DMS153 treated with DMSO at 0.1 percent for 48 hours (cell line): ENCODE data around the gene NR6A1.
"Not testable (repeated sequence)": the region's sequence is repeated elsewhere in the genome, so short reads cannot be mapped to it uniquely, and the experiment has no call there.

Experiments
- DNase-seq: peaks from one replicate; lab custom pipeline; 2025; ENCODE audit not compliant: unreplicated experiment; lab: John Stamatoyannopoulos, UW

NR6A1 gene

DNA sequence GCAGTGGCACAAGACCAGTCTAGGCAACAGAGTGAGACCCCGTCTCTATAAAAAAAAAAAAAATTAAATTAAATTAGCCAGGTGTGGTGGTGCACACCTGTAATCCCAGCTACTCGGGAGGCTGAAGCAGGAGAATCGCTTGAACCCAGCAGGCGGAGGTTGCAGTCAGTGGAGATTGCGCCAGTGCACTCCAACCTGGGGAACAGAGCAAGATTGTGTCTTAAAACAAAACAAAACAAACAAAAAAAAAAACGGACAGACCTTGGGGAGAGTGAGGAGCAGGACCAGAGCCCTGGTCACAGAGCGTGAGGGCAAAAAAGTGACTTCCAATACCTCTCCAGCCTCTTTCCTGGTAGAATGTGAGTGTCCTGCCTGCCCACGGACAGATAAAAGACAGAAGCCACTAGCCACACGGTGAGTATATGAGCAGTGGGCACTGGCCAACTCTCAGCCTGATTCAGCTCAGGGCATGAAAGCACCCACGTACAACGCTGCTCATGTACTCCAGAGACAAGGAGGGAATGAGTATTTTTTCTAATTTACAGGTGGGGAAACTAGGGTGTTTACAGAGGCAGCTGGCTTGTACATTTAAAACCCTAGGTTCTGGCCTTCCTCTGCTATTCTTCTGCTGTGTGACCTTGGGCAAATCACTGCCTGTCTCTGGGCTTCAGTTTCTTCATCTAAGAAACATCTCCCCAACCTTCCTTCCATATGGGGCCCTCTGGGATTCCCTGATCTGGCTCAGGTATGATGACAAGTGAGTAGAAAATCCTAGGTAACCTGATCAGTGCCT, 7.7 kb upstream of the NR6A1 start:
- DNase-seq, result no peak

DNA sequence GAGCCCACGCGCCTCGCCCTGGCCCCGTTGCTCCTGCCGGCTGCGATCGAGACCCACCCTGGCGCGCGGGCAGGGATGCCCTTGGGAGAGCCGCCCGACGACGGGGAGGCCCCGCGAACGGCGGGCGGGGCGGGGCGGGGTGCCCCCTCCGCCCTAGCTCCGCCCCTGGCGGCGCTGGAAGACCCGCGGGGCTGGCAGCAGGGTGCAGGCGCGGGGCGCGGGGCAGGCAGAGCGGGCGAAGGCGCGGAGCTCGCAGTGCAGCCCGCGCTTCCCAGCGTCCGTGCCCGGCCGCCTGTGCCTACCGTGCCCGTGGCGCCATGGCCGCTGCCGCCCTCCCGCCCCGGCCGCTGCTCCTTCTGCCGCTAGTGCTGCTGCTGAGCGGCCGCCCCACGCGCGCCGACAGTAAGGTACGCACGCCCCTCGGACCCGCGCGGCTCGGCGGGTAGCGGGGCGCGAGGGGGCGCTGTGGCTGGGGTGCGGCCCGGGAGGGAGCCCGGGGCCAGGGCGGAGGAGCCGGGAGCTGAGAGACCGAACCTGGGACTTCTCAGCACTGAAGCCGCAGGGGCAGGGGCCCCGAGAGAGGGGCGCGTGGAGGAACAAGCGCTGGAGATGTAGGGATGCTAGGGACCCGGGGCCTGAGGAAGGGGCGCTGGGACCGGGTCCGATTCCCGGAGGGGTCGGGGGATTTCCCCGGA, 6.0 kb upstream of the NR6A1 start, which contains the start of gene OLFML2A:
Gene OLFML2A, plus strand, starts transcription at position 180 of the 695 bp plus-strand sequence. Its CDS starts 138 bp downstream, at position 318.
- no peak for DNase-seq

DNA sequence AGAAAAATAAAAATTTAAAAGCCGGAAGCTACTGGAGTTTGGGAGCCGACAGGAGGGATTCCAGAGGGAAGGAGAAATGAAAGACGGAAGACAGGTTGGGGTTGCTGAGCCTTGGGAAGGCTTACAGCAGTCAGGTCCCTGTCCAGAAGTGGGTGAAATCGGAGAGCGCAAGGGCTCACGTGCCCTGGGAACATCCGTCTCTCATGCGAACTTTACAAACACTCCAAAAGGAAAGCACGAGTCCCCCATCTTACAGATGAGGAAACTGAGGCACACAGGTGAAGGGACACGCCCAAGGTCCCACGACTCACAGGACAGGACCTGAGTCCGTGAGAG, 5.5 kb upstream of the NR6A1 start:
- DNase-seq, result no peak

DNA sequence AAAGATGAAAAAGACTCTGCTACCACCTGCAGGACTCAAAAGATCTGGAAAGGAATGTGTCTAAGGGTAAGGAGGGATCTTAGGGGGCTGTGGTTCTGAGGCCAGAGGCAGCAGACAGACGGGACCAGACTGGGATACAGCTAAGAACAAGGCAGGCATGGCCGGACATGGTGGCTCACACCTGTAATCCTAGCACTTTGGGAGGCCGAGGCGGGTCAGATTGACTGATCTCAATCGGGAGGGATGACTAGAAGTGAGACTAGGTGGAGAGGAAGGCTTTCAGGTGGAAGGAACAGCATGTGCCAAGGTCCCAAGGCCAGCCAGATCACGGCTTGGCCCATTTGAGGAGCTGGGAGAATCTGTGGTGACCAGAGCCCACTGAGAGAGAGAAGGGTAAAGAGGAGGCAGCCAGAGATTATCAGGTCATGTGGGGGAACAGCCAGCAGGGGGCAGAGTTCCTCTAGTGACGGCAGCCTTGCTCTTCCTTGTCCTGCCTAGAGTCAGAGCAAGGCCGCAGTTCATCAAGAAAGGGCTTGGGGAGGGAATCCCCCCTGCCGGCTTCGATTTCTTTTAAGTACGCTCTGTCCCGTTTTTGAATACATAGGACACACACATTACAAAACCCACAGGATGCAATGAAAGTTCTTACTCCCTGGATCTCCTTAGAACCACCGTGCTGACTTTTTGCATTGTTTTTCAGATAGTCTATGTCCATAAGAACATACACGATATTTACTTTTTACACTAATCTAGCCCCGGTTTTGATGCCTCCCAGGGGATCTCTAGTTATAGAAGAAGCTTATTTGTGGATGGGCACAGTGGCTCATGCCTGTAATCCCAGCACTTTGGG, 3.2 kb upstream of the NR6A1 start:
- DNase-seq, result peak; percentile 56

DNA sequence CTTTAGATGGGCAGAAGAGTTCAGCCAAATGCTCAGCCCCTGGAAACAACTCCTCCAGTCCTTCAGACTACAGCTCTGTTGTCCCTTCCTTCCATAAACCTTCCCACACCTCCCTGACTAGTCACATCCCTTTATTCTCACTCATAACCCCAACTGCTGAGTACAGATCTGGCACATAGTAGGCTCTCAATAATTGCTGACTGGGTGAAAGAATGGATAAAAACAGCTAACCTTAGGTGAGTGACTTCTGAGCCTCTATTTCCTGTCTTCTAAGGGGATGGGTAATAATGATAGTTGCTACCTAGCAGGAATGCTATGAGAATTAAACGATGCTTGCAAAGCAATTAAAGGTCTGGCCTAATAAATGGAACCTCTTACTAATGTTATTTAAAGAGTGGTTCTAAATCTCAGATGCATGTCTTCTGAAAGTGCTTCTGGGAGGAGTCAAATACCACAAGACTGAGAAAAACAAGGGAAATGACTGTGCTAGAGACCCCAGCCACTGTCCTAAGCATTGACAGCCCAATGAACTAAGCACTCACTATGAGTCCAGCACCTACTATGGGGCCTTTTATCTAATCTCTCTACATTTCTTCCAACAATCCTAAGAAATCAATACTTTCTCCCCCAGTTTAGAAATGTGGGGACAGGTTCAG, 2.5 kb upstream of the NR6A1 start:
- no peak for DNase-seq

DNA sequence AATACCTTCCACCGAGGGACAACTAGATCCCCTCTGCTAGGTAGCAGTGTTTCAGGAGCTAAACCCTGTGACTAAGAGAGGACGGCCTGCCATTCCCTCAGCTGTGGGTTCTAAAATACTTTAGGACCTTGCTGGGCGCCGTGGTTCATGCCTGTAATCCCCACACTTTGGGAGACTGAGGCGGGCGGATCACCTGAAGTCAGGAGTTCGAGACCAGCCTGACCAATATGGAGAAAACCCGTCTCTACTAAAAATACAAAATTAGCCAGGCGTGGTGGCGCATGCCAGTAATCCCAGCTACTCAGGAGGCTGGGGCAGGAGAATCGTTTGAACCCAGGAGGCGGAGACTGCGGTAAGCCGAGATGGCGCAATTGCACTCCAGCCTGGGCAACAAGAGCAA, 1.8 kb upstream of the NR6A1 start:
- DNase-seq, result not testable (repeated sequence)

DNA sequence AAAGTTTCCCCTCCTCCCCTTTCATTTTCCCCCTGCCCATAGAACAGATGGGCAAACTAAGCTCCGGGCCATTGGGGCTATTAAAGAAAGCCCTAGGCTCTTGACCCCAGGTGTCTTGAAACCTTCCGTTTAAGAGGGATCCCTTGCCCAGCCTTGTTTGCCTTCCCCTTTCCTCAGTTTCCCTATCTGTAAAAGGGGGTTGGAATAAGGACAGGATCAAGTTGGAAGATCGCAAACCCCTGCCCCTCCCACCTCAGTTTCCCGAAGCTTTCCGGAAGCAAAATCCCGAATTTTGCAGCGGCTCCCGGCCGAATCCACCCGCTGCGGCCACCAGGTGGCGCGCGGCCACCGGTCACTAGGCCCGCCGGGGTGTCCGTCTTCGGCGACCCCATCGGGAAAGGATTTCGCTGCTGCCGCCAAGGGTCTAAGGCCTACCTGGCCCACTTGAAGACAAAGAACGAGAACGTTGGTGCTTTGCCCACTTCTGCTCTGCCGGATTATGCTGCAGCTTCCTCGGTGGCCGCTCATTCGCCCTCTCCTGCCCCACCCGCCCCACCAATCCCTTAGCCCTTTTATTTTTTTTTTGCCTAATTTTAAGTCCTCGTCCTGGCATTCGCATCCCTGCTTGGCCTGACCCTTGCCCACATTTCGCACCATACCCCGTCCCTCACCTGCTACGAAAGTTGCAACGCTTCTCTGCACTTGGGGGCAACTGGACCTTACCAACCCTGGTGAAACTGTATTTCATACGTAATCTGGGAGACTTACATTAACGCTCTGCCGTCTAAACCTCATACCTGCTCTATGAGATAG, 962 bp upstream of the NR6A1 start:
- DNase-seq, result peak; percentile 60

DNA sequence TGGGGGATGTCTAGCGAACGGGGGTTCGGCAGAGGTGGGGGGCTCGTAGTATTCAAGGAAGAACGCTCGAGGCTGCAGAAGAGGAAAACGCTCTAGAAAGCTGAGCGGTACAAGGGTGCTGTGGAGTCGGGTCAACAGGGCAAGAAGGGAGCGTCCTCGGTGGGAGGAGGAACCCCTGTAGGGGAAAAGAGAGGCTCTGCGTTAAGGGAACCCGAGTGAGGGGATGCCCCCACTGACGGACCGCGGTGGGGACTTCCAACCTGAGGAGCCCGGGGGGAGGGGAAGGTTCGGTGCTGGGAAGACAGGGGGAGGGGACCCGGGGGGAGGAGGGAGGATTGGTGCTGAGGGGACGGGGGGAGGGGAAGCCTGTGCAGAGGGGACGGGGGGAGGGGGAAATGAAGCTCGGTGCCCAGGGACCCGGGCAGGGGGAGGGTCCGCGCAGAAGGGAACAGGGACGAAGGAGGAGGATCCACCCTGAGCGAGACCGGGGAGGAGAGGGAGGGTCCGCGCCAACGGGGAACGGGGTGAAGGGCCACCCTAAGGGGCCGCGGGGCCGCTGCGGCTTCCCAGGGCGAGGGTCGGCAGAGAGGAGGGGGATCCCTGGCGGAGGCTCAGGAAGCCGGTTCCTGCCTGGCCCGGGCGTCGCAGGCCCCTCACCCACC, 621 bp downstream of the NR6A1 start:
- no peak for DNase-seq

DNA sequence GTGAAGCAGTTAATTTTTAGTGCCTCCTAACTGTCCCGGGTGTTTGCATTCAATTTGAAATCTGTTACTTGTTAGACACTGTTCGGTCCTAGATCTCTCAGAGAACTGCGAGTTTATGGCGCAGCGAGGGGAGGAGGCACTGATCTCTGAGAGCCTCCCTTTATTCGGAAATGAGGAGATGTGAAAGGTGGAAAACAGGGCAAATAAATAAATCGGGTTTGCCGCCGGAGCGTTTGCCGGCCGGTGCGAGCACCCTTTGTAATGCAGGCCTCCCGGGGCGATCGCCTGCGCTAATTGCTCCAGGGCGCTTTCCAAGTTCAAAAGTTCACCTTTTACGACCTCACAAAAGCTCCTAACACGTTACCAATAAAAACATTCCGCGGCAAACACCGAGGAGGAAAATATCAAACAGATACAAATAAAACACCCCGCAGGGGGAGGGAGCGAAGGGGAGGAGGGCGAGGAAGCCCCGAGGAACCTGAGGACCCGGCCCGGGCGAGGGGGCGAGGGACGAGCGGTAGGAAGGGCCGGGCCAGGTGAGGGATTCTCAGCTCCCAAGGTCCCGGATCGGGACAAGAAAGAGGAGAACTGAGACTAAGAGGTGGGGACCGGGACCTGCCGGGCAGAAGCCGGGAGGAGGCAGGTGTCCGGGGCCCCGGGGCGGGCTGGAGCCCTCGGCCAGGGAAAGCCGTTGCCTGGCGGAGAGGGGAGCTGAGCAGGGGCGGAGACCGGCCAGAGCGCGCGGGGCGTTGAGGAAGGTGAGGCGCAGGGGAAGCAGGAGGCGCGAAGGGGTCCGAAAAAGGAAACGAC, 1.4 kb downstream of the NR6A1 start:
- DNase-seq, result no peak

DNA sequence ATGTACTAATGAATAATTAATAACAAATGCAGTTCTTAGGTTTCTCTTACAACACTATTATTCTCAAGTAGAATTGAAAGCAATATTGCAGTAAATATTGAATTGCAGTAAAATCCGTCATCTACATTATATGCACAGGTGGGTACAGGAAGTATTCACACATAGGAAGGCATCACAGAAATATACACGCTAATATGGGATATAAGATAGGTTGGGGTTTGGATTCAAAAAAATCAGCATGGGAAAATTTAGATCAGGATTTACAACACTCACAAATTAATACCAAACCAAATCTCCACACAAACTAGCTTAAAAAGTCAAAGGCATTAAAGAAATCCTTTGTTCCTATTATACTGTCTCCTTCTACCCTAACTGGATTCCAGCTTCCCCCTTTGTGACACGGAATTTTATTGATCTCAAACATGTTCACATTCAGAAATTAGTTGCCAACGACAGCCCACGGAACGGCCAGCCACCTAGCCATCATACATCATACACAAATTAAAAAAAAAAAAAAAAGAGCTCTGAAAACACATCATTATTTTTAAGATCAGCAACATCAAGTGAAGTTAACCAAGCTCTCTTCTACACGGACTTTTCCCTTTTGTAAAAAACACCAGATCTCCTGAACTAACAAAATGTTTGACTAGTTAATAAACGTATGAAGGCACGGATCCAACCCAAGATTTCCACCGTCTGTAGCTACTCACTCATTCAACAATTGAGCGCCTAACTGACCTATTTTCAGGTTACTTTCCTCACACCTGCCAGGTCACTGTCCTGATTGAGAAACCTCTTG, 2.2 kb downstream of the NR6A1 start:
- no peak for DNase-seq

DNA sequence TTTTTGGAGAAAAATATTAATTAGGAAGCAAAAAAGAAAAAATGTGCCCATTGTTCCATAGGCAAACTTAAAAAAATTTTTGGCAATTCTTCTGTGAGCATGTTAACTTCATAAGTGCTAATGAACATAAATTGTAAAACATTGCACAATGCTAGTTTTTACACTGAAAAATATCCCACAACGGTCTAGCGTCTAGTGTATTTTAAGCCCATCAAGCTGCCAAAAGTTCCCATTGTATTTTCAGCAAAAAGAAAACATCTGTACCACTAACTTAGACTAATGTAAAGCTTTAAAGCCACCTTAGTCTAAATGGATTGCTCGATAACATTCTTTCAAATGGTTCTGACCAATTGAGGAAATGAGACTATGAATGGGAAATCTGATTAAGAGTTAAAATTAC, 2.8 kb downstream of the NR6A1 start:
- no peak for DNase-seq

DNA sequence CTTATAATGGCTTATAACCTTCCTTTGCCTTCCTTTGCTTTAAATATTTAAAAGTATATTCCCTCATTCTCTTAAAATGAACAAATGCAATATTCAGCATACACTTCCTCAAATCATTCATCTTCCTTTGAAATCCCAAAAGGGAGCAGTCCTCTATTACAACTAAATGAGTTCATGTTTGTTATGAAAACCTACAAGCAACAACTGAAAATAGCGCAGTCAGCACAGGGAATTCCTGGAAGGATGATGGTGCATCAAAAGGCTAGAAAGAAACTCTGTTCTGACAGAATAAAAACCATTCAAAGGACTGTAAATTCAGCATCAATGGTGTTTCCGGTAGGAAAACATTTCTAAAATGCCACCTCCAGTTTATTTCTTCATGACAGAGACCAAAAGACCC, 3.3 kb downstream of the NR6A1 start:
- no peak for DNase-seq

DNA sequence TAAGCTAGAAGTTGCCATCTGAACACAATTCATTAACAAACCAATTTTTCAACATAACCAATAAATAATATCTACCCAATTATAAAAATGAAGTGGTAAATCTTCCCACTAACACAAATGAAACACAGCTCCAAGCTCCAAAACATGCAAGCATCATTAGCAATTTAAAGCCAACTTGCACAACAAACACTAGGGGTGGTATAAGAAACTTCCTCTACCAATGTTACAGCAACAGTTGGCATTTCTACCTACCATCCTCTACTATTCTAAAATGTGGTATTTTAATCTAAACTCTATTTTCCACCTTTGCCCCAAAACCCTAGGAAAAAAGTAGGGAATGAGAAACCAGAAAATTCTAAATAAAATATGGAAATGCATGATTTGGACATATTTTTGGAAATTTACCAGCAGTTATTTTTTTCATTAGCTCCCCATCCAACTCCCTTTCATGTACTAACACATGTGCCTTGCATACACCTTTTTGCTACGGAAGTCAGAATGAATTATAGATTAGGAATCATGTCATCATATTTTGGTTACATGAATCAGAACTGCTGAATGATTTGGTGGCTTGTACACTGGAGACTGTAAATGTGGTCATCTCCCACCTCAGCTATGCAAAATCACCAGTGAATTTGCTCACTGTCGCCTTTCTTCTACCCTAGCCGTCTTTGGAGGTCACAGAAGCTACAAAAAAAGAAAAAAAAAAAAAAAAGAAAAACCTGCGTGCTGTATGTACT, 4.1 kb downstream of the NR6A1 start:
- no peak for DNase-seq

DNA sequence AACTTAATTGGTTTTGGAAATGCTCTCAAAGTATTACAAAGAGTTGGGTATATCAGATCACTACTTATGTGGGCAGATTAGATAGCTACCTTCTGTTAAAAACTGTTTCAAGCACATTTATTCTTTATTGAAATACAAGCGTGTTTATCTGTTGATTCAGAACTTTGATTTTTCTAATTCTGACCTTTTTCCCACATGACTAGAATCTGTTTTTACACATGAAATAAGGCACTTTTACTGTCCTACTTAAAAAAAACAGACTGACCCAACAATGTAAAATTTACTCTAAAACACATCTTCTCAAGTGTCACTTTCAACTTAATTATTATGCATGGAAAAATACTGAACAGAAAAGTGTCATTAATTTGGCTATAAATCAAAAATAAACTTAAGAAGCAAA, 4.8 kb downstream of the NR6A1 start:
- DNase-seq, result no peak

DNA sequence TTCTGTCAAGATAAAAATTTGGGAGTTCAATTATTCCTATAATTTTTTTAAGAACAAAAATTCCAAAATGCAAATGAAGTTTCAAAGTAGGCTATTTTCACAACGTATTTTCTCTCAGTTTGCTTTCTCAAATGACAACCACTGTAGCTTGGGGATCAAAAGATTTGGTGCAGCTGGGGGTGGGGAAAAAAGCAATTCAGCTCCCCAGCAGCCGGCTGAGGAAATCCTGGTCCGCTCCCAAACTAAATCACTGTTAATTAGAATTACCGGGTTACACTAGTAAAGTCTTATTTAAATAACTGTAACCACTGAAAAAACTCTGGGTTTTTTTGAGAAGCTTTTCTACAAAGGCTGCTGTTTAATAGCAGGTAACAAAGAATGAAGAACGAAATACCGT, 5.7 kb downstream of the NR6A1 start:
- DNase-seq, result no peak

DNA sequence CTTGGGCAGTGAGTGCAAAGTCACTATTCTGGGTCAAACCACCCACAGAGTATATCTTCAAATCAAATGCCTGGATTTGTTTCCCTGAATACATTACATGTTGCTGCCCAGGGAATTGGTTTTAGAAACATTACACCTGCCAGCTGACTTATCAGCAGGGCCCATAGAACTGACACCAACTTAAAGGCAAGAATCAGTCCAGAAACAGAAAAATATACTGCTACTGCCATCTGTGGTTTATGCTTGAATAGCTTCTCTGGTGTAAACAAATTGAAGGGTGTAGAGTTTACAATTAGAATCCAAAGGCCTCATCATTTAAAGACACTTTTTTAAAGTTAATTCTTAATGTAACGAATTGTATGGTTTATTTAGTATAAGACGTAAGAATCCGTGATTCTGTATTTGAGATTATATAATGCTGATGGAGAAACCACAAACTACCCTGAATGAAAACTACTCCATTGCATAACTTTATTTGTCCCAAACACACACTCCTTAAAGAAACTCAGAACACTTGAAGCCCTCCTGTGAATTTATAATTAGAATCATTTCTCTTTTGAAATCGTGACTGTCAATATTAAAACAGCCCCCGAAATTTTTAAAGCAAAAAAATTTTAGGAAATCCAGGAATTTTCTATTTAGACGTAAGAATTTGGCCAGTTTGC, 6.2 kb downstream of the NR6A1 start:
- no peak for DNase-seq

DNA sequence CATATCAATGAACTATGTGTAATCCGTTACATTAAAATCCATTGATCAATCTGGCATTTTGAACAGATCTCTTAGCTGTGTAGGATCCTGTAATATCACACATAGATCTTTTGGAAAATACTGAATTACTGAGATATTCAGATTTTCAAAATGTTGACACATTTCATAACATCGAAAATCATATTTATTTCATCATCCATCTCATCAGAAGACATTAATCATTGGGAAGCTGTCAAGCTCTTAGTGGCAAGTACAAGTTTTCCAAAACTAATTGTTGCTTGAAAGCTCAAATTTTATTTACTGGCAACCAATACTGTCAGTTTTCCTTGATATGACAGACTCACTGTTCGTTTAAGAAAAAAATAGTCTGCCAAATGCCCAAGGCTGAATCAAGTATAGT, 8.5 kb downstream of the NR6A1 start:
- no peak for DNase-seq
